Measurements from ENCODE around the gene RBM20.

The RBM20 gene

GRCh38 chr10:110835841-110836240 lies 191.7 kb downstream of the RBM20 start:
- no peak overlapping the region for H3K4me3 ChIP-seq (ENCODE audit: low read length)
- DNase-seq (ENCODE audit: low read depth): no peak
- TF ChIP-seq CTCF (conservative IDR thresholded peaks at IDR 0.05; ENCODE audit: low read depth, low read length): no peak

GRCh38 chr10:110836706-110837105 lies 192.6 kb downstream of the RBM20 start:
- DNase-seq (ENCODE audit: low read depth): no peak
- TF ChIP-seq CTCF (conservative IDR thresholded peaks at IDR 0.05; ENCODE audit: low read depth, low read length): no peak
- H3K4me3 ChIP-seq (ENCODE audit: low read length): no peak overlapping the region

GRCh38 chr10:110837418-110838171 lies 193.5 kb downstream of the RBM20 start:
- no peak overlapping the region for H3K4me3 ChIP-seq (ENCODE audit: low read length)

GRCh38 chr10:110840225-110840922 lies 196.2 kb downstream of the RBM20 start:
- no peak overlapping the region for H3K4me3 ChIP-seq (ENCODE audit: low read length)
- no peak for DNase-seq (ENCODE audit: low read depth)
- no peak for TF ChIP-seq CTCF (conservative IDR thresholded peaks at IDR 0.05; ENCODE audit: low read depth, low read length)

More at GRCh38 chr10:110837418-110838171, 193.5 kb downstream of the RBM20 start:
- no peak for DNase-seq (ENCODE audit: low read depth)
- TF ChIP-seq CTCF (conservative IDR thresholded peaks at IDR 0.05; ENCODE audit: low read depth, low read length): no peak

- TF ChIP-seq CTCF (conservative IDR thresholded peaks at IDR 0.05; ENCODE audit: low read depth, low read length): no peak
- no peak overlapping the region for H3K4me3 ChIP-seq (ENCODE audit: low read length)
- no peak for DNase-seq (ENCODE audit: low read depth)
Measured at GRCh38 chr10:110840923-110841428, 196.8 kb downstream of the RBM20 start.

- no peak overlapping the region for H3K4me3 ChIP-seq (ENCODE audit: low read length)
- no peak for TF ChIP-seq CTCF (conservative IDR thresholded peaks at IDR 0.05; ENCODE audit: low read depth, low read length)
- DNase-seq (ENCODE audit: low read depth): no peak
Measured at GRCh38 chr10:110841767-110842267, 197.7 kb downstream of the RBM20 start.

Data from retinal pigment epithelial cell (primary cell).